A673 (cell line): ENCODE measurements around the gene LRTM2.

Source experiments
- EZH2 ChIP-seq: fragments of 200-600 bp; sonication (generic); IDR thresholded peaks from 2 replicates; pipeline ENCODE4 v1.6.1; 2017; ENCODE audit warnings: borderline replicate concordance, low read depth, mild to moderate bottlenecking, mixed read lengths, antibody characterized with exemption, low read length; ENCODE audit not compliant: poor library complexity, severe bottlenecking
- TF ChIP-seq, protein P1 (sequence below): fragments of 300-800, 200-600 bp; sonication (generic); conservative IDR thresholded peaks from 2 replicates; pipeline ENCODE4 v1.5.1; 2017; ENCODE audit warnings: low read depth, mild to moderate bottlenecking, antibody characterized with exemption, low read length, moderate library complexity, mixed read lengths

DNA sequence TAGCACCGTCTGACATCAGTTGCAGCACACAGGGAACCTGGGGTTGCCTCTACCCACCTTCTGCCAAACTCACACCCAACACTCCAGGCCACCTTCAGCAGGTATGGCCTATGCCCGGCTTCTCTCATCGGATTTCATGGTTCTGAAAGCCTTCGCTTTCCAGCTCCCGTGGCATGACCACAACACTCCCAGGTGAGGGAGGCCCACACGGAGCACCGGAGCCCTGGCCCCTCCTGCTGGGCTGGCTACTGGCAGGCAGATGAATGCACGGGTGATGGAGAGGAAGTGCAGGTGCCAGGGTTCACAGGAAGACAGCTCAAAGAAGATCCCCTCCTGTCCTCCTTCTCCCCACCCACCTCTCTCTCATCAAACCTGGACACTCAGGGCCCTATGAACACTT, 60.9 kb downstream of the LRTM2 start:
- TF ChIP-seq, protein P1, sequence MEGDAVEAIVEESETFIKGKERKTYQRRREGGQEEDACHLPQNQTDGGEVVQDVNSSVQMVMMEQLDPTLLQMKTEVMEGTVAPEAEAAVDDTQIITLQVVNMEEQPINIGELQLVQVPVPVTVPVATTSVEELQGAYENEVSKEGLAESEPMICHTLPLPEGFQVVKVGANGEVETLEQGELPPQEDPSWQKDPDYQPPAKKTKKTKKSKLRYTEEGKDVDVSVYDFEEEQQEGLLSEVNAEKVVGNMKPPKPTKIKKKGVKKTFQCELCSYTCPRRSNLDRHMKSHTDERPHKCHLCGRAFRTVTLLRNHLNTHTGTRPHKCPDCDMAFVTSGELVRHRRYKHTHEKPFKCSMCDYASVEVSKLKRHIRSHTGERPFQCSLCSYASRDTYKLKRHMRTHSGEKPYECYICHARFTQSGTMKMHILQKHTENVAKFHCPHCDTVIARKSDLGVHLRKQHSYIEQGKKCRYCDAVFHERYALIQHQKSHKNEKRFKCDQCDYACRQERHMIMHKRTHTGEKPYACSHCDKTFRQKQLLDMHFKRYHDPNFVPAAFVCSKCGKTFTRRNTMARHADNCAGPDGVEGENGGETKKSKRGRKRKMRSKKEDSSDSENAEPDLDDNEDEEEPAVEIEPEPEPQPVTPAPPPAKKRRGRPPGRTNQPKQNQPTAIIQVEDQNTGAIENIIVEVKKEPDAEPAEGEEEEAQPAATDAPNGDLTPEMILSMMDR, result no peak
- no peak for TF ChIP-seq EZH2
